SK-N-MC (cell line): ENCODE results near the gene LRRC3B.

Source experiments
- DNase-seq: peaks from one replicate; pipeline ENCODE4 v3.0.0-alpha.2; 2011; ENCODE audit warnings: low read depth, low spot score
- H3K27ac ChIP-seq: fragments of 200-600 bp; sonication (generic); 2 replicates; pipeline ENCODE4 v1.5.1; 2016; ENCODE audit warnings: mixed run types
- H3K36me3 ChIP-seq: fragments of 200-600 bp; sonication (generic); 2 replicates; pipeline ENCODE4 v1.6.1; 2017; ENCODE audit warnings: antibody characterized with exemption, low read length, mixed read lengths; ENCODE audit not compliant: insufficient read depth
- H3K4me3 ChIP-seq: fragments of 200-600 bp; sonication (generic); 2 replicates; pipeline ENCODE4 v1.5.1; 2016
- H3K9ac ChIP-seq: fragments of 200-600 bp; sonication (generic); 2 replicates; pipeline ENCODE4 v1.8.0; 2017; ENCODE audit warnings: mixed run types, mixed read lengths; ENCODE audit not compliant: insufficient read length
- H3K9me3 ChIP-seq: fragments of 200-600 bp; sonication (generic); 2 replicates; pipeline ENCODE4 v1.6.1; 2017; ENCODE audit warnings: low read depth, mild to moderate bottlenecking, antibody characterized with exemption, low read length, moderate library complexity, mixed read lengths
- EZH2 ChIP-seq: fragments of 200-600 bp; sonication (generic); IDR thresholded peaks from one replicate; pipeline ENCODE4 v1.6.1; 2017; ENCODE audit warnings: antibody characterized with exemption
- FOXP2 ChIP-seq: optimal IDR thresholded peaks from 2 replicates; pipeline ENCODE3; 2011; ENCODE audit warnings: mild to moderate bottlenecking, moderate library complexity; ENCODE audit not compliant: insufficient read depth; ENCODE audit errors: extremely low read length, control extremely low read depth
- POLR2AphosphoS5 ChIP-seq: IDR thresholded peaks from 2 replicates; pipeline ENCODE4 v1.6.1; 2012; ENCODE audit warnings: mild to moderate bottlenecking, low read depth, low read length, borderline replicate concordance

The LRRC3B gene

GRCh38 chr3:26624209-26624765 is 1.7 kb downstream of the LRRC3B start:
- Histone ChIP-seq H3K27ac (no peak overlapping the region), H3K36me3 (no peaks in the 10 kb centered on the region), H3K4me3 (no peak overlapping the region), H3K9me3 (no peaks in the 10 kb centered on the region), H3K9ac (no peak overlapping the region)
- TF ChIP-seq POLR2AphosphoS5 (no peak), EZH2 (no peak), FOXP2 (no peak)
- DNase-seq = no peak

- Histone ChIP-seq H3K36me3 (no peaks in the 10 kb centered on the region), H3K9me3 (no peaks in the 10 kb centered on the region), H3K9ac (no peak overlapping the region), H3K27ac (no peak overlapping the region), H3K4me3 (no peak overlapping the region)
- no peak for TF ChIP-seq EZH2
- no peak for TF ChIP-seq POLR2AphosphoS5
- TF ChIP-seq FOXP2 = no peak
- no peak for DNase-seq
These were observed 2.6 kb downstream of the LRRC3B start for GRCh38 chr3:26625187-26625586.

- Histone ChIP-seq H3K9ac (no peak overlapping the region), H3K4me3 (no peak overlapping the region), H3K36me3 (no peaks in the 10 kb centered on the region), H3K27ac (no peak overlapping the region), H3K9me3 (no peaks in the 10 kb centered on the region)
- no peak for DNase-seq
- no peak for TF ChIP-seq FOXP2
- TF ChIP-seq EZH2 = no peak
- TF ChIP-seq POLR2AphosphoS5 = no peak
These were observed 4.5 kb downstream of the LRRC3B start for GRCh38 chr3:26627080-26627479.

GRCh38 chr3:26628915-26629314 is 6.3 kb downstream of the LRRC3B start:
- no peak overlapping the region for H3K9ac ChIP-seq
- H3K36me3 ChIP-seq = no peaks in the 10 kb centered on the region
- TF ChIP-seq FOXP2 = no peak
- TF ChIP-seq POLR2AphosphoS5 = no peak
- no peak overlapping the region for H3K27ac ChIP-seq
- H3K4me3 ChIP-seq = no peak overlapping the region
- no peak for DNase-seq
- H3K9me3 ChIP-seq = no peaks in the 10 kb centered on the region

- no peak for TF ChIP-seq POLR2AphosphoS5
- no peak for TF ChIP-seq EZH2
- no peak for TF ChIP-seq FOXP2
- Histone ChIP-seq H3K4me3 (no peak overlapping the region), H3K27ac (no peak overlapping the region), H3K9me3 (no peaks in the 10 kb centered on the region), H3K36me3 (no peaks in the 10 kb centered on the region), H3K9ac (no peak overlapping the region)
- DNase-seq = no peak
These were observed 8.3 kb downstream of the LRRC3B start for GRCh38 chr3:26630669-26631389.

GRCh38 chr3:26631390-26631738 is 8.8 kb downstream of the LRRC3B start:
- Histone ChIP-seq H3K9me3 (no peaks in the 10 kb centered on the region), H3K27ac (no peak overlapping the region), H3K9ac (no peak overlapping the region), H3K36me3 (no peaks in the 10 kb centered on the region), H3K4me3 (no peak overlapping the region)
- no peak for TF ChIP-seq FOXP2
- TF ChIP-seq POLR2AphosphoS5 = no peak
- TF ChIP-seq EZH2 = no peak
- DNase-seq = no peak

GRCh38 chr3:26634601-26635000 is 12.0 kb downstream of the LRRC3B start:
- Histone ChIP-seq H3K36me3 (no peaks in the 10 kb centered on the region), H3K27ac (no peak overlapping the region), H3K9ac (no peak overlapping the region), H3K9me3 (no peaks in the 10 kb centered on the region), H3K4me3 (no peak overlapping the region)
- no peak for DNase-seq
- TF ChIP-seq POLR2AphosphoS5 = no peak
- no peak for TF ChIP-seq EZH2
- no peak for TF ChIP-seq FOXP2

GRCh38 chr3:26636096-26636727 is 13.6 kb downstream of the LRRC3B start:
- H3K4me3 ChIP-seq = no peak overlapping the region
- TF ChIP-seq EZH2 (no peak), POLR2AphosphoS5 (no peak), FOXP2 (no peak)

GRCh38 chr3:26637698-26638097 is 15.1 kb downstream of the LRRC3B start:
- H3K36me3 ChIP-seq = no peaks in the 10 kb centered on the region
- H3K9ac ChIP-seq = no peak overlapping the region
- H3K27ac ChIP-seq = no peak overlapping the region
- no peak for TF ChIP-seq POLR2AphosphoS5
- TF ChIP-seq FOXP2 = no peak
- no peak for TF ChIP-seq EZH2
- DNase-seq = no peak
- H3K9me3 ChIP-seq = no peaks in the 10 kb centered on the region
- H3K4me3 ChIP-seq = no peak overlapping the region

More at GRCh38 chr3:26636096-26636727, 13.6 kb downstream of the LRRC3B start:
- Histone ChIP-seq H3K27ac (no peak overlapping the region), H3K36me3 (no peaks in the 10 kb centered on the region), H3K9ac (no peak overlapping the region), H3K9me3 (no peaks in the 10 kb centered on the region)
- no peak for DNase-seq
